Measurements from ENCODE around the gene ARHGAP12.

The ARHGAP12 gene

DNA sequence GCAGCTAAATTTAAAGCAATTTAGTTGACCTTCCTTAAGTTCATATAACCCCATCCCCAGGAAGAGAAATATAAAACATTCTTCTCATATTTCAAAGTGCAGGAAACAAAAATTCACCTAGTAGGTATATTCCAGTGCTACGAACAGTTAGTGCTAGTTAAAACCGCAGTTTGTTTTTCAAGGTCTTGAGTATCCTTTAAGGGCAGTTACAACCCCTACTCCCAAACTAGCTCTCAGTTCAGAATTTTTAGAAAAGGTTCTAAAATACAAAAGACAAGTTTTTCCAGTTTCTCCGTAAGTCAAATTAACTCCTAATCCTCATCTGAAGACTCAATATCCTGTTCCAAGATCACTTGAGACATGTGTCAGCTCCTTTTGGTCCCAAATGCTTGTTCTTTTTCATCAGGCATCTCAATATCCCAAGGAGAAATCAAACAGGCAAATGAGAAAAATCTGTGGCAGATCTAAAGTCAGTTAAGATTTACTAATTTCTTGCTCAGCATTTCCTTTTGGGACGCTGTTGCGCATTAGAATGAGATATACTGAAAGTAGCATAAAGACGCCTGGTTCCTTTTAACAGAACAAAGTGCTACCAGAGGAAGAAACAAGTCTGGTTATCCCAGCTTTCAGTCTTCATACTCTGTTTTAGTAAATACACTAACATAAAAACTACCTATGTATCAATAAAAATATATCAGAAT lies 51.8 kb downstream of the ARHGAP12 start:
- no peak for DNase-seq (ENCODE audit: low read depth)

DNA sequence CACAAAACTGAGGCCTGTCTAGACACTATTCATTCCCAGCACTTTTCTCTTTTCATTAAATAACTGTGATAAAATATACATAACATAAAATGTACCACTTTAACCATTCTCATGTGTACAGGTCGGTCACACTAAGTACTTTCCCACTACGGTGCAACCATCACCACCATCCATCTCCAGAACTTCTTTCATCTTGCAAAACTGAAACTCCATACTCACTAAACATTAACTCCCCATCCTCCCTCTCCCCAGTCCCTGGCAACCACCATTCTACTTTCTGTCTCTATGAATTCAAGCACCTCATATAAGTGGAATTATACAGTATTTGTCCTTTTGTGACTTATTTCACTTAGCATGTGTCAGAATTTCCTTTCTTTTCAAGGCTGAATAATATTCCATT lies 53.0 kb downstream of the ARHGAP12 start:
- no peak for DNase-seq (ENCODE audit: low read depth)

DNA sequence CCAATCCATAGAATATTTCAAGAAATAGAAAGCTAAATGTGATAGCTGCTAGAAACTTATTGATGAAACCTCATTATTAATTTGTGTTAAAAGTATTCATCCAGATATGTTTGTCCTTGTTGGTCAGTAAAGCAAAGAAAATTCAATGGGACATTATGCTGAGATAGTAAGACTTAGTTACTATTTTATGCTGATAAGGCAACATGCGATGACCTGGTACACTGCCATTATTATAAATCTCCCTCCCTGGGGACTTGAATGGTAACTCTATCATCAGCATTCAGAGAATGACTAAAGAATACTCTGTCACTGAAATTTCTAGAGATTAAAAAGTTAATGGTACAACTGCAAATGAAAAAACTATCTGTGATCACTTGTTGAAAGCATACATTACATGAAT lies 54.9 kb downstream of the ARHGAP12 start:
- DNase-seq (ENCODE audit: low read depth) = no peak

DNA sequence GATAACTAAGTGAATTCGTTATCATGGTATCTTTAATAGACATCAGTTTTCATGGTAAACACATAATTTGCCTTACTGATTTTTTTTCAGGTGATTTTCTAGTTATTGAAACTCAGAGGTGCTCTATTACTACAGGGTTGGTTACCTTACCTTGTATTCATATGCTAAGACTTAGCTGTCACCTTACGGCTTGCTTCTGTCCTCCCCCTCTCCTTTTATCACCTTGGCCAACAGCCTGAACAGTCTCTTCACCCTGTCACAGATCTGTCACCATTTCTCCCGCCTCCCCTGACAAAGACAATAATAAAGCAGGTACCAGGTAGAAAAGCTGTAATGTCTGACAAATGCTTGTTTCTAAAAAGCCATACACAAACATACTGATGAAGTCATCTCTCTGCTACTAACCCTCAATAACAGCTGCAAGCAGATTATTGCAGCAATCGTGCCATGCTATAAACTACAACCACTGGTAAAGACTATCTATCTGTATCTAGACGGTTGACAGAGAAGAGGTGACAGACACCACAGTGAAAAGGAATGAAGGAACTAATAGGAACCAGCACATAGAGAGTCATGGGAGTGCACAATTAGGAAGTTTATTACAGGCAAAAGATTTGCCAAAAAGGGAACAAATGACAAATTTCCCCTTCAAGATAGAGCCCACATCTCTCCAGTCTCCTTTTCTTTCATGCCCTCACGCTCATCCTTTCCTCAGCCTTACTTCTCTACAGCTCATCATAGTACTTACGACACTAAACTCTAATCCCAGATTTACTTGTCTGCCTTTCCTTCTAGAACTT lies 57.2 kb downstream of the ARHGAP12 start:
- DNase-seq (ENCODE audit: low read depth) = no peak

DNA sequence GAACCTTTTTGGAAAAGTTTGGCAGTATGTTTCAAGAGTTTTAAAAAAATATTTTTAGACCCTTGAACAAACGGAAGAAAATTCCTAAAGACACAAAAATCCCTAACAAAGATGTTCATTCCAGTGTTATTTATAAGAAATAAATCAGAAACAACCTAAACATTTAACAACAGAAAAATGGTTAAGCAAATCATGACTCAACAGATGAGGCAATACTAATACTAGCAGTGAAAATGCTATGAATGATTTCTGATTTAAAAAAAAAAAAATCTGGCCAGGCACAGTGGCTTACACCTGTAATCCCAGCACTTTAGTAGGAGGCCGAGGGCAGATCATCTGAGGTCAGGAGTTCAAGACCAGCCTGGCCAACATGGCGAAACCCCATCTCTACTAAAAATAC lies 61.0 kb downstream of the ARHGAP12 start:
- no peak for DNase-seq (ENCODE audit: low read depth)

DNA sequence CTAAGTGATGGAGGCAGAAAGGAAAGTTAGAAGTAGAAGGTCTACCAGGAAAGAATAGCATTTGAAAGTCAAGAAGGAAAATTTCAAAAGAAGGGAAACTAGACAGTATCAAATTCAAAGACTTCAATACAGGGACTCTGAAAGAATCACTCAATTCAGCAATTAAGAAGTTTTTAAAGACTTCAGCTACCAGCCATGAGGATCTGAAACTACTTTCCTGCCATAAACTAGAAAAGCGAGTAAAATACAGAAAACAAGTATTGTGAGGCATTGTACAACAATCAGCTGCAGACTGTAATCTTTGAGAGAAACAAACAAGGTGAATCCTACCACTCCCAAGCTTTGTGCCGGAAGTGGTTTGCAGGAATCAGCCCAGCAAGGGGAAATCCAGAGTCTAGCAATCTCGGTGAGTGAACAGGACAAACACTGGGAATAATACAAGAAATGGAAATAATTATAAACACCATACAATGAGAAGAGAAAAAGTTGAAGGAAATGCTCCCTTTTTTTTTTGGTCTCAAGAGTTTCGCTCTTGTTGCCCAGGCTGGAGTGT lies 62.4 kb downstream of the ARHGAP12 start:
- no peak for DNase-seq (ENCODE audit: low read depth)

DNA sequence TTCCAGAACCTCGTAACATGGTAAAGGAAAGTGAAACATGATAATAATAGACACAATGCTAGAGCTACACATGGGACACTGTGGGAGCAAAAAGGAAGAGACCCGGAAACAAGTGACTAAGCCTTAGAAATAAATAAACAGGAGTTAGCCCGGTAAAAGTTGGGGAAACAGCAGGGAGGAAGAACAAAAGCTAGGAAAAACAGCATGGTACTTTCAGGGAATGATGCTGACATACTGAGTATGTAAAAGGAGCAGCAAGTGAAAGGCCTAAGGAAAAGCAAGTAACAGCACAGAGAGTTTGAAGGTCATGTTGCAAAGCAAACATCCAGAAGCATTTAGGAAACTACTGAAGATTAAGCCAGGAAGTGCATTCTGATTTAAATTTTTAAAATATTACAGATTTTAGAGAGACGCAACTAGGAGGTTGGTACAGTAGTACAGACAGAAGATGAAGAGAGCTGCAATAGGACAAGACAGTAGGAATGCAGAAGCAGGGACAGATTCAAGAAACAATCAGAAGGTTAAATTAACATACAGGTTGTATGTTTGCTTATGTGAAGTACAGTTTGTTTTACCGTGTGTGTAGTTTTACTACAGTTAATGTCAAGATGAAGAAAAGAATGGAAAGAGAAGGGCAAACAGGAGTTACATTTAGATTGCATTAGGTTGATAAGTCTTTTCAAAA lies 63.7 kb downstream of the ARHGAP12 start:
- no peak for DNase-seq (ENCODE audit: low read depth)

DNA sequence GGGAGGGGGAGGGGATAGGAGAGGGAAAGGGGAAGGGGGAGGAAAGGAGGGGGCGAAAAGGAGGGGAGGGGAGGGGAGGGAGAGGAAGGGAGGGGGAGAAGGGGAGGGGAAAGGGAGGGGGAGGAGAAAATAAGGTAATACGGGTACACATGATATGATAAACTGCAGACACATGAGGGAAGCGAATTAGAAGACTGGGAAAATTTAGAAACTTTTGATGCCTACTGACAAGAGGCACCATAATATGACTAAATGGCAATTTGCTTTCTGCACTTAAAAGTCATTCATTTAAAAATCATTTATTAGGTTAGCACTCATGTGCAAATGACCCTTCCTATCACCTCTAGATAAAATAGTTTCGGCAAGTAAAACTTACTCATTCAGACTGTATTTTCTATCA lies 73.6 kb downstream of the ARHGAP12 start:
- no peak for DNase-seq (ENCODE audit: low read depth)

DNA sequence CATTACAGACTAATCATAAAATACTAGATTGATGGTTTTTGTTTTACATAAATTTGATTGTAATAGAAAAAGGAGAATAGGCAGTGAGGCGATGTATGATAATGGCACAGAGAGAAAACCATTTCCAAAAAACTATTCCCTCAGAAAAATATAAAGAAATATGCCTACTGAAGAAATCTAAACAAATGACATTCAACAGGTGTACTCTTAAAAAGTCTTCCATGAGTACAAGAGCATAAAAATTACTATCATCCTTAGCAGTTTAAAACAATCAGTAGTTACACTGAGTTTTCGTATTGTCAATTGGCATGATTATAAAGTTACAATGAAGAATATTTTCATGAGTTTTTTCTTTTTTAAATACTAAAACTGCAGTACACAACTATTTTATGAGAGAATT lies 75.0 kb downstream of the ARHGAP12 start:
- no peak for DNase-seq (ENCODE audit: low read depth)

DNA sequence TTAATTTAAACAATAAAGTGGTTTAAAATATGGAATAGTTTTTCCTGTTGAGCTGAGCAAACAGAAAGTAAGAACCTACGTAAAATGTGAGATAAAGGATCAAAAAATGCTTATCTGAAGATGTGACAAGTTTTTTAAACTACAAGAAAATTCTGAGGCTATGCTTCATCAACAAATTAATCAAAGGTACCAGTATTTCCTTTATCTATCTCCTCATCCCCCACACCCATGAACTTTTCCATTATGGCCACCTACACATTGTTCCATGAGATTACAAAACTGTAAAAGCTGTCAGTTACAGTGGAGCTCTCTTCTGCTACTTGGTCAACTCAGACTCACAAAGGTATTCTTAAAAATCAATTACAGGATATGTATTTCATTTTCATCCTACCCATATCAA lies 77.4 kb downstream of the ARHGAP12 start:
- no peak for DNase-seq (ENCODE audit: low read depth)

DNA sequence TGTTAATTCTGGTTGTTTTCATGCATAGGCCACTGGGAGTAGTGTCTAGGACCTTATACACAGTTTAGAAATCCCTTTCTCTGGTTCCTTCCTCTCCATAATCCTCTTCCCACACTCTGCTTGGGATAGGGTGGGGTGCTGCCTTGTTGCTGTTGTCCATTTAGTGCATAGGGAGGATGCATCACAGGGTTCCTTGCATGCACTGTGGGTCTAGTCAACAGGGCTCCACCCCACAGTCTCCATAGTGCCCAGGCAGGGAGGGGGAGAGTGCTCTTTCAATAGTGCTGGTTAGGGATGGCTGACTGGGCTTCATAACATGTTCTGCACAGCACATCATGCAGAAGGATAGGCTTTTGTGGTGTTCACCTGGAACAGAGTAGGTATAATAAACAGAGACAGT lies 81.1 kb downstream of the ARHGAP12 start:
- no peak for DNase-seq (ENCODE audit: low read depth)

DNA sequence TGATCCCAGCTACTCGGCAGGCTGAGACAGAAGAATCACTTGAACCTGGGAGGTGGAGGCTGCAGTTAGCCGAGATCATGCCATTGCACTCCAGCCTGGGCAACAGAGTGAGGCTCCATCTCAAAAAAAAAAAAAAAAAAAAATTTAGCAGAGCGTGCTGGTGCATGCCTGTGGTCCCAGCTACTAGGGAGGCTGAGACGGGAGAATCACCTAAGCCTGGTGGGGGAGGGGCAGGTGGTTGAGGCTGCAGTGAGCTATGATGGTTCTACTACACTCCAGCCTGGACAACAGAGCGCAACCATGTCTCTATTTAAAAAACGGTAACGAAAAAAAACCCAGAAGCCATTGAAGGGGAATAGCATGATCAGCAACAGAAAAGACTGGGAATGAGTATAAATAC lies 89.9 kb downstream of the ARHGAP12 start:
- DNase-seq (ENCODE audit: low read depth) = no peak

DNA sequence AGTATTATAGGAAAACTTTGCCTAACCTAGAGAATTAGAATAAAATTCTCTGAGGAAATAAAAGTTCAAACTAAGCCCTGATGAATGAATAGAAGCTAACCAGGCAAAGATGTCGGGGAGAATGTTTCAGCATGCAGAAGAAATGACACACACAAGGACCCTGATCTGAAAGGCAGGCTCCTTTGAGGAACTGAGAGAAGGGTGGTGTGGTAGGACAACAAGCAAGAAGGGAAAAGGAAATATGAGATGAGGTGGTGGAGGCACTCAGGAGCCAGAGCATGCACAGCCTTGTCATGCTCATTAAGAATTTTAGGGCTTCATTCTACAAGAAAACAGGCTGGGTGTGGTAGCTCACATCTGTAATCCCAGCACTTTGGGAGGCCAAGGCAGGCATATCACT lies 90.6 kb downstream of the ARHGAP12 start:
- no peak for DNase-seq (ENCODE audit: low read depth)

DNA sequence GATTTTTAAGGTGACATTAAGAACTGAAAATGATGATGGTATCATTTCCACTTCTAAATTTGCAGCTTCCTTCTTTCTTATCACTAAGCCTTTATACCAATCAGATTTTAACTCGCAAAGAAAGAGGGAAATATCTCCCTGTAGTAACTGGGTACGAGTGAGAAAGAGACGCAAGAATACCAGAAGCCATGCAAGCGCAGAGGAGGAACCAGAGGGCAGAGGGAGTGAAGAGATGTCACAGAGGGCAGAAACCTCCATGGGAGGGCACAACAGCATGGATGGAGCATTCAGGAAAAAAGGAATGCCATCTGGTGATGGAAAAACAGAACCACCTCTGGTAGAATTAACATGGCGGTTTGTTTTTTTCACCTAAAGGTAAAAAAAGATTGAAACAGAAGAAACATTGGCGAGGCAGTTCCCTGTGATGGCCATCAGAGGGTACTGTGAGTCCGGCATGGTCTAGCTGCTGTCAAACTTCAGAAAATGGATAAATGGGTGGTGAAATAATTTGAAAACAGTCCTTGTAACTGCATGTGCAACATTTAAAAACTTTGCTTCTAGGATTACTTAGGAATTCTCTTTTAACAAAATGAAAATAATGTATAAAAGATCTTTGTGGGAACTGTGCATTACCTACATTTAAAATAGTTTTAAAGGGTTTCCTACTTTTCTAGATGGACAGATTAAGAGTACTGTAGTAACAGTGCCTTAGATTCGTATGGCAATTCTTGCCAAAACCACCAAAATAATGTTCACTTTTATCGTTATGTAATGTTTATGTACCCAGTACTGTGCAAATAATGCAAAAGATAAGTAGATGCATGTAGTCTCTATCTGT lies 91.8 kb downstream of the ARHGAP12 start:
- no peak for DNase-seq (ENCODE audit: low read depth)

DNA sequence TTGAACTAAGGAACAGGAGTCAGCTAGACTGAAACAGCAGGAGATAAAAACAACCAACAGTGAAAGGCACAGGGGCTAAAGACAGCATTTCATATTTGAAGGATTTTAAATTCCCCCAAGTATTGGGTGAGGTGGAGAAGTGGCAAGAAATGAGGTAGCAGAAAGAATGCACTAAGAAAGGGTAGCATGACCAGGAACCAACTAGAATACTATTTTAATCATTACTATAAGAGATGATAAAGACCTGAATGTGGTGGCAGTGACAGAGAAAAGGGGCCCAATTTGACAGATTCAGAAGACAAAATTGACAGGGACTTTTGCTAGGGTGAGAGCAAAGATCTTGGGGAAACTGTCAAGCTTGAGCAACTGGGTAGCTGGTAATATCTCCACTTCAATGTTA lies 94.9 kb downstream of the ARHGAP12 start:
- no peak for DNase-seq (ENCODE audit: low read depth)

DNA sequence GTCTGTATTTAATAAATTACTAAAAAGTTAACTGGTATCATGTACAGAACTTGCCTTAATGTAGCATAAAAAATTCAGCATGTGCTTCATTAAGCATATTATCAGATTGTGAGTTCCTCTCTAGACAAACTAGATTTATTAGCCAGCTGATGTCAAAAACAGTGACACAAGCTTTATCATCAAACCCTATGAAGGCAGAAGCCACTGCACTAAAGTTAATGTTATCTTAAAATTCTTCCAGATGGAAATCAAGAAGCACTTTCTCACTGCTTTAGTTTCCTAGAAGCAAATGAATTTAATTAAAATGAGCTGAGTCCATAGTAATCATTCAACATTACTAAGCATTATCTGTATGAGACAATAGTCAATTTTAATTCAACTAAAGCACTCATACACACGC lies 96.4 kb downstream of the ARHGAP12 start:
- no peak for DNase-seq (ENCODE audit: low read depth)

DNA sequence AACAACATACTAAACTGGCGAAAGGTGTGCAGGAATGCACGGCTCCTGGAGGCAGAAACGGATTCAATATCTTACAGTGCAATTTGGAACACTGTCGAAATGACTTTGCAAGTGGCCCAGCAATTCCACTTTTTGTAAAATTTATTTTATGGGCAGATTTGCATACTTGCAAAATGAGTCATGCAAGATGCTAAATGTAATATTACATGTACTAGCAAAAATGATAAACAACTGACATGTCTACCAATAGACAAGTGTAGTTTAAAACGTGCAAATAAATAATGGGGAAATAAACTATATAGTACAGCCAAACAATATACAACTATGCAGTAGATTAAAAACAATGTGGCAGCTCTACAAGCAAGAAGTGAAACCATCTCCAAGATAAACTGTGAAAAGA lies 97.7 kb downstream of the ARHGAP12 start:
- no peak for DNase-seq (ENCODE audit: low read depth)

DNA sequence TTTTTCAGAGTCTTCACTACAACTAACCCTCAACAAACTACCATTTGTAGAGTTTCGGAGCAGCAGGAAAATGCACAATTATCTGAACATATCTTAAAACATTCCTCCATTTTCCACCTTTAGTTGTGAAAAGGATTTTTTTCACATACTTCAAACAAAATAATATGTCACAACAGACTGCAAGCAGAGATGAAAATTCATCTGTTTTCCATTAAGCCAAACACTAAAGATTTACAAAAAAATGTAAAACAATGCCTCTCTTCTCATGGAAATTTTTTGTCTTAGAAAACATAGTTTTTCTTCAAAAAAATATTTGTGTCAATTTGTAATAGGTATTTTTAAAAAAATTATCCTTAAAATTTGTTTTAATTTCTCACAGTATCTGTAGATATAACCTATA lies 98.9 kb downstream of the ARHGAP12 start:
- no peak for DNase-seq (ENCODE audit: low read depth)

DNA sequence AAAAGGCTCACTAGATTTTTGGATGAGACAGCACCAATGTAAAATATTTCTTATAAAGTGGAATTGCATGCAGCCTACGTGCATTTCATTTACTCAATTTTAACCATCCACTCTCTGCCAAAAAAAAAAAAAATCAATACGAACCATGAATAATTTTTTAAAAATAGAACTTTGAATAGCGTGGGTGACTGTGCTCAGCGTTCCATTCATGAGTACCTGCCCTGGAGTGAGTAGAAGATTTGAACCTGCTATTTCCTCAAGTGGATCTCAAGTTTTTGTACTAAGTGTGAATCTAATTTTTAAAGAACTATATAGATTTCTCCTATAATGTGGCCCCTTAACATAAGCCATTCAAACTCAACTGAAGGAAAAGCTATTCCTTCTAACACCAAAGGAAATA lies 105.3 kb downstream of the ARHGAP12 start:
- DNase-seq (ENCODE audit: low read depth) = no peak

DNA sequence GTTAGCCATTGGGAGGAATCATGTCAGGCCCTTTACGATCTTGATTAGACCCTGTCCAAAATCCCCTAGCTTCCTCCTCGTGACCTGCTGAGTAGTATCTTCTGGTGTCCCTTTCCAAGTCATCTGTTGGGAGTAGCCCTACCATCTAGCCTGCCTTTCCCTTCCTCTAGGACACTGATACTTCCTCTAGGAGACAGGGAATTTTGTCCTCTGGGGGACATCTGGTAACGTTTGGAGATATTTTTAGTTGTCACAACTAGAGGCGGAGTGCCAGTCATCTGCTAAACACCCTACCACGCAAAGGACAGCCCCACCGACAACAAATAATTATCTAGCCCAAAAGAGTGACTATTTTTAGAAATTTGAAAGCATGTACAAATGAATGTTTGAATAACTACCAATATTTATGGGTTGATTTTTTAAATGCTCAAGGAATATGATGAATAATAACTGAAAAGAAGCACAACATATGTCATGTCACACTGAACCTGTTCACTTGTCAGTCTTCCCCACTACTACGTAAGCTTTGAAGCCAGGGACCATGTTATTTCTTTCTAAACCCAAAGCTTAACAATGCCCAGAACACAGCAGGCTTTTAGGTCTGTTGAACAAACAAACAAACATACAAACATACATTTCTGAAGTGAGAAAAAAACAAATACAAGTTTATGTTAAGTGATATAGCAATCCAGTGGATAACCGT lies 105.9 kb downstream of the ARHGAP12 start:
- no peak for DNase-seq (ENCODE audit: low read depth)

DNA sequence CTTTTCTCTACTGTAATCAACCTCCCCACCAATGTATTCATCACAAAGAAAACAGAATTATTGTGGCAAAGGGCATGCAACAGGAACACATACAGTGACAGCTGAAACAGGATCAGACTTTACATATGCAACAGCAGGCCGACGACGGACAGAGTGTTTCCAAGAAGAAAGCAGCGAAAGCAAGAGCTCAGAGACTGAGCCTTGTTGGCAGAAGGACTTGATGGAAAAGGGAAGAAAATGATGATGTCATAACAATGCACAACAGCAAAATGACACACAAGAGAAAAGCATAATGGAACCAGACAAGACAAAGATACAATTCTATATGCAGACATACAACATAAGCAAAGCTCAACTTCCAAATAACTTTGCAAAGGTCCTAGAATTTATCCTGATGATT lies 106.5 kb downstream of the ARHGAP12 start:
- DNase-seq (ENCODE audit: low read depth) = no peak
